HG03045 (cell line): ENCODE results near the gene MED13L.

Experiments used
- ATAC-seq: cut with Tn5 transposase; IDR thresholded peaks from one replicate; pipeline ENCODE4 v1.9.1; 2021; ENCODE audit warnings: mild to moderate bottlenecking, moderate library complexity; ENCODE audit not compliant: unreplicated experiment

The MED13L gene

GRCh38 chr12:115956236-115956635 lies 321.3 kb downstream of the MED13L start:
- ATAC-seq: no peak

GRCh38 chr12:115953450-115953849 lies 324.0 kb downstream of the MED13L start:
- ATAC-seq: no peak

- no peak for ATAC-seq
These were observed 324.5 kb downstream of the MED13L start for GRCh38 chr12:115953031-115953430.

GRCh38 chr12:115950959-115951358 lies 326.5 kb downstream of the MED13L start:
- no peak for ATAC-seq

DNA sequence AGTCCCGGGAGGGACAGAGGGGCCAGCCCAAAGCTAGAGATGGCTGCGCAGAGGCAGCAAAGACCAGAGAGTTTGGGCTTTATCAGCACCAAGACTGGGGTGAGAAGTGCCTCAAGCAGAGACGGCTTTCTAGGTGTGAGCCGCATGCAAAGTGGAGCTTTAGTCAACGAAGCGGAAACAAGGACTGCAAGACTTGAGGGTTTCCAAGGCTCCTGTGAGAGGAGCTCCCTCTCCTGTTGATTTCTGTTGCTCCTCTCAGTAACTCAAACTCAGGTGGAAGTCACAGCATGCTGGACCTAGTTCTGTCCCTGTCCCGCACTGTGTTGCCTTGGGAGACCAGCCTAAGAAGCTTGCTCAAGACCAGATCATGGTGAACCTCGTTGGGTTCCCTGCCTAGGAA lies 327.8 kb downstream of the MED13L start:
- ATAC-seq: no peak

- ATAC-seq: no peak
These were observed 329.8 kb downstream of the MED13L start for GRCh38 chr12:115947696-115948062.

DNA sequence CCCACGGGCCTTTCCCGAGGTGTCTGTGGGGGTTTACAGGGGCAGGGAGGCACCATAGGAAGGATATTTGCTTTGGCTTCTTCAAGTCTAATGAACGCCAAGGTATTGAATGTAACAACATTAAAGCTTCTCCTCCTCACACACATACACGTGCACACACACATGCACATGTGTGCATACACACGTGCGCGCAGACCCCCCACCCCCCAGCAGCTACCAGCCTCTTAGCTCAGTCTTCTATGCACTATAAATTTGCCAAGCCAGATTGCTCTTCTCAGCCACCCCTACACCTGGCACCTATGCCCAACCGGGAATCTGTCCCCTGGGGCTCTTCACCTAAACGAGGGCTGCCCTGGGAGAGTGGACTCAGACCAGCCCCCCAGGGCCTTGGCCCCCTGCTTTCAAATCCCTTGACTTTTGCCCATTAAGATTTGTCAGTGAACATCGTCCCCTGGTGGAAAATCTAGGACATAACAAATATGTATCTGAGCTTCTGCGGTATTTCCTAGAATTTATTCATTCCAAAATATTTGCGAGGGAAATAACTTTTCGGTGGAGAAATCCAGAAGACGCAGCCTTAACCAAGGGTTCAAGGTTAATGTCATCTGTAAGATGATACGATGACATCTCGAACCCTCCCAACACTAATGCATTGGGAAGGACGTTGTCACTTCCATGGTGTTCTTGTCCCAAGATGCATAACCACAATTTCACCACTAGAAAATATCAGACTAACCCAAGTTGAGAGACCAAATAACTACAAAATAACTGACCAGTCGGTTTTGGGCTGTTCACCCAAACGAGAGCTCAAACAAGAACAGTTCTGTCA lies 330.4 kb downstream of the MED13L start:
- no peak for ATAC-seq

DNA sequence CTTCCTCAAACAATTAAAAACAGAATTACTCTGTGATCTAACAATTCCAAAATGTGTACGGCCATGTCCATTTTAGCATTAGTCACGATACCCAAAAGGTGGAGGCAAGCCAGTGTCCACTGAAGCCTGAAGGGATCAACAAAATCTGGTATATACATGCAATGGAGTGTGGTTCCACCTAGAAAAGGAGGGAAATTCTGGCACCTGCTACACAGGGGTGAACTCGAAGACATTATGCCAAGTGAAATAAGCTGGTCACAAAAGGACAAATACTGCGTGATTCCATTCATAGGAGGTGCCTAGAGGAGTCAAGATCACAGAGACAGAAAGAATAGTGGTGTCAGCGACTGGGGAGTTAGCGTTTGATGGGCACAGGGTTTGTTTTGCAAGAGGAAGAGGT lies 331.4 kb downstream of the MED13L start:
- no peak for ATAC-seq

DNA sequence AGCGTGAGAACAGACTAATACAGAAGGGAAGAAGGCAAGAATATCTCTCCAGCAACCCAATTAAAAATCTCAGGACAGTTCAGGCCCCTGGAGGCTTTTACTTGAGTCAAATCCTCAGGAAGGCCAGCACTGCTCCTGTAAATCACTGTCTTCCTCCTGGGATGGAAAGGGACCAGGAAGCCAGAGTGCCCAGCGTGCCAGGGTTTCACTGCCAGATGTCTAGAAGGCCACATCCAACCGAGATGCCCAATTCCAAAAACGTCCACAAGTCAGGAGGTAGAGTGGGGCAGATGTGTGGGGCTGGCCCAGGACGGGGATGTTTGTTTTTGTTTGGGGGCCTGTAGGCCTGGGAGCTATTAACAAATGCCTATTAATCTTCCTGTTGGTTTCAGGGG lies 332.0 kb downstream of the MED13L start:
- ATAC-seq: no peak

- ATAC-seq: no peak
These were observed 332.5 kb downstream of the MED13L start for GRCh38 chr12:115944837-115945490.

- ATAC-seq: no peak
These were observed 333.1 kb downstream of the MED13L start for GRCh38 chr12:115944392-115944742.

DNA sequence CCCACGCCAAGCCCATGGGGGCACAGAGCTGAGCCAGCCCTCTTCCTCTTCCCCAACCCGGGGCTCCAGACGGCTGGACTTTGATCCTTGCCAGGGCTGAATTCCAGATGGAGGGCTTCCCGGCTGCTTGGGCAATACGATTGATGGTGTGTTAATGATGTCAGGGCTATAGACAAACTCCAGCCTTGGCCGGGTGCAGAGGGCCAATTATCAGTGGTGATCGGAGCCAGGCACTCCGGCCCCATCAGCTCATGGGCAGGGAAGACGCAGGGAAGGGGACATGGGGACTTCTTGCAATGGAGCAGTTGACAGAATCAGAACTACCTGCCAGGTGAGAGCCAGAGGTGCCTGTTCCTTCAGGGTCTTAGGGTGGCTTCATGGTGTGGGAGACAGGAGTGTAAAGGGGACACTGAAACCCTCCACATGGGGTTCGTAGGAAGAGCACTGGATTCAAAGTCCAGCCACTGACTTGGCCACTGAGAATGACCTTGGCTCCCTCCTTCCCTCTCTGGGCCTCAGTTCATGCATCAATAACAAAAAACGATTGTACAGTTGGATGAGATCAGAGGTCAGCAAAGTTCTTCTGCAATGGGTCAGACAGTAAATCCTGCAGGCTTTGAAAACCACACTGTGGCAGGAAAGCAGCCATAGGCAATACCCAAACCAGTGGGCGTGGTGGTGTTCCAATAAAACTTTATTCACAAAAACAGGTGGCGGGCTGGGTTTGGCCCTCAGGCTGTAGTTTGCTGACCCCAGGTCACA lies 333.7 kb downstream of the MED13L start:
- ATAC-seq: no peak

DNA sequence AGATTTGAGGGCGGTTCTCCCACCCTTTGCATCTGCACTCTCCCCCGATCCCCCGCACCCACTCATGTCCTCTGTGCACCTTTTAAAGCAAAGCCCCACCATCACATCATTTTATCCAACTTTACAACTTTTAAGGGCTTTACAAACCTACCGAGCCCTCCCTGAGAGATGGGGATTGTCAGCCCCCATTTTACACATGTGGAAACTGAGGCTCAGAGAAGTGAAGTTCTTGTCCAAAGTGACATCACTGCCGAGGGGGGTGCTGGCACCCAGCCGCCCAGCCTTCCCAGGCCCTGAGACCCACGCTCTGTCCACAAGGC lies 334.2 kb downstream of the MED13L start:
- ATAC-seq: no peak

- no peak for ATAC-seq
These were observed 335.1 kb downstream of the MED13L start for GRCh38 chr12:115942346-115942745.

GRCh38 chr12:115941362-115941761 lies 336.1 kb downstream of the MED13L start:
- no peak for ATAC-seq

DNA sequence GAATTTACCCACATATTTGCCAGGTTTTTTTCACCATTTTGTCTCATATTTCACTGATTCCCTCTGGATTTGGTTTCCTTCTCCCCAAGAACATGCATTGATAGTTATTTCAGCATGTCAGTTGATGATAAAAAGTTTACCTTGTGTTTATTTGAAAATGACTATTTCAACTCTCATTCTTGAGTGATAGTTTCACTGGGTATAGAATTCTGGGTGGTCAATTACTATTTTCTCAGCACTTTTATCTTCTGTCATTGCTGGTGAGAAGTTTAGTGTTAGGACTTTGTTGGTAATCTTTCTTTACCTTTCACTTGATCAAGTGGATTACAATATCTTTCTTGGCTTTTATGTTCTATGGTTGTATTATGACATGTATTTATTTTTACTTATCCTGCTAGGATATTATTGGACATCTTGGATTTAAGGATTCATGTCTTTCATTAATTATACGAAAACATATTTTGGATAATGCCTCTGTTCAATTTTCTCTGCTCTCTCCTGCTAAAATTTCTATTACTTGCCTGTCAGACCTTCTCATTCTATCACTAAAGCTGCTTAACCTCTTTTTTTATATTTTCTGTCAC lies 338.6 kb downstream of the MED13L start:
- no peak for ATAC-seq

DNA sequence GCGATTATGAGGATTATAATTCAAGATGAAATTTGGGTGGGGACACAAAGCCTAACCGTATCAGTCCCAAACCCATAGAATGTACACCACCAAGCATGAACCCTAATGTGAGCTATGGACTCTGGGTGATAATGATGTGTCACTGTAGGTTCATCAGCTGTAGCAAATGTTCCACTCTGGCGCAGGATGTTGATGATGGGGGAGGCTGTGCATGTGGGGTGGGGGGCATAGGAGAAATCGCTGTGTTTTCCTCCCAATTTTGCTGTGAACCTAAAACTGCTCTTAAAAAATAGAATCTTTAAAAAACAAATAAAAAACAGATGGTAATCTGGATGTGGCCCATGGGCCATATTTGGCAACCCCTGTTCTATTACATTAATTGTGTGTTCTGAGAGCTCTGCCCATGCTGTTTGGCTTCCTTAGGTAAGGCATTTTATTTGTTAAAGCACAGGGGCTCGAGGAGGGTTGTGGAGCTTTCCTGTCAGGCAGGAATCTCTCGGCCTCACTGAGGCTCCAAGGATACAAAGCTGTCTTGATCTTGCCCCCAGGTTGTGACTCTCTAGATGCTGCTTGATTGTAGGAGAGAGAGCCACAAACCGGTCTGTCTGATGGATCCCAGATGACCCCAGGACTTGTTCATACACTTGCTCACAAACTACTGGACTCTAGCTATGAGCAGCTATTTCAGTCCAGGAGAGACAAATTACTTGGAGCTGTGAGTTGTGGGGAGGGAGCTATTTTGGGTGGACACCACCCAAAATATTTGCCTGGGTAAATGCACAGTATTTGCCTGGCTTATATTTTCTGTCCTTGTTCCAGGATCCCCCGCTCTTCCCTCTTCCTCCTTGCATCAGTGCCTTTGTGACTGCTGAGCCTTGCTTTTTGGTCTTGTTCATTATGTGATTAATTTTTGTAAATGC lies 340.2 kb downstream of the MED13L start:
- no peak for ATAC-seq

- ATAC-seq: no peak
These were observed 342.6 kb downstream of the MED13L start for GRCh38 chr12:115934877-115935276.

DNA sequence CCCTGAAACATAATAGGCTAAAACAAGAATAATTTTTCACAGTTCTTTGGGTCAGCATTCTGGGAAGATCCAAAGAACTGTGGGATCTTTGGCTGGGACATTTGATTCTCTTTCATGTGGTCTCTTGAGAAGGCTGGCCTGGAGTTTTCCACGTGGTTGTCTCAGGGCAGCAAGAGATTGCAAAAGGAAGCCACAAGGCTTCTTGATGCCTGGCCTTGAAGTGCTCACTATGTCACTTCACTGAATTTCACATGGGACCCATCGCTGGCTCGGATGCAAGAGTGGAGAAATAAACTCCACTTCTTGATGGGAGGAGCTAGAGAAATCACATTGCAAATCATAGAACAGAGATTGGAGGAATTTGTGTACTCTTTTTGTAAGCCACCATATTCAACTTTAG lies 343.4 kb downstream of the MED13L start:
- ATAC-seq: no peak

DNA sequence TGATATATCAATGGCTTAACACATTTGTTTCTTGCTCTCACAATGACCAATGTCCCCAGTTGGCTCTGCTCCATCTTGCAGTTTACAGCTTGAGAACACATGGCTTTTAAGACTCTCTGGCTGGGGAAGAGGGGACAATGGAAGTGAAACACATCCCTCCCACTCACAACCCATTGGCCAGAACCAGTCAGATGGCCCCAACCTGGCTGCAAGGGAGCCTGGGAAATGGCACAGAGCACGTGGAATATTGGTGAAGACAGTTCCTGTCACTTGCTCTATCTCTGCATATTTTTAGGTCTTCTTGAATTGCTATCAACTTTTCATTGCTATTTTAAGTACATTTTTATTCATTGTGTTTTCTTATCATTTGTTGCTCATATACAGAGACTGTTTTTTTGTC lies 345.4 kb downstream of the MED13L start:
- ATAC-seq: no peak

- ATAC-seq: no peak
These were observed 347.2 kb downstream of the MED13L start for GRCh38 chr12:115930336-115930735.
